NCI-H774 (cell line): Measurements from ENCODE around the gene ACAA2.
"Not testable (repeated sequence)": the region's sequence is repeated elsewhere in the genome, so short reads cannot be mapped to it uniquely, and the experiment has no call there.

Experiments
- DNase-seq: peaks from one replicate; lab custom pipeline; 2025; lab: John Stamatoyannopoulos, UW

Gene ACAA2

GRCh38 chr18:49812286-49813068, 856 bp downstream of the ACAA2 start:
- no peak for DNase-seq

GRCh38 chr18:49811151-49811938, 2.0 kb downstream of the ACAA2 start:
- DNase-seq: no peak

DNA sequence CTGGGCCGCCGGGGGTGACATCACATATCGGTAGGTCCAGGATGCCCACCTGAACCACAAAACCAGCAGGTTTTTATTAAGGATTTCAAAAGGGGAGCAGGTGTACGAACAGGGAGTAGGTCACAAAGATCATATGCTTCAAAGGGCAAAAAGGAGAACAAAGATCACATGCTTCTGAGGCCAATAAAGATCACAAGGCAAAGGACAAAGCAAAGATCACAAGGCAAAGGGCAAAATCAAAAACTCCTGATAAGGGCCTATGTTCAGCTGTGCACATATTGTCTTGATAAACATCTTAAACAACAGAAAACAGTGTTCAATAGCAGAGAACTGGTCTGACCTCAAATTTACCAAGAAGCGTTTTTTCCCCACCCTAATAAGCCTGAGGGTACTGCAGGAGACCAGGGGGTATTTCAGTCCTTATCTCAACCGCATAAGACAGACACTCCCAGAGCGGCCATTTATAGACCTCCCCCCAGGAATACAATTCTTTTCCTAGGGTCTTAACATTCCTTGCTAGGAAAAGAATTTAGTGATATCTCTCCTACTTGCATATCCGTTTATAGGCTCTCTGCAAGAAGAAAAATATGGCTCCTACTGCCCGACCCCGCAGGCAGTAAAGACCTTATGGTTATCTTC, 4.7 kb downstream of the ACAA2 start:
- not testable (repeated sequence) for DNase-seq

GRCh38 chr18:49804096-49804495, 9.2 kb downstream of the ACAA2 start:
- no peak for DNase-seq

GRCh38 chr18:49802623-49803022, 10.7 kb downstream of the ACAA2 start:
- DNase-seq: no peak

DNA sequence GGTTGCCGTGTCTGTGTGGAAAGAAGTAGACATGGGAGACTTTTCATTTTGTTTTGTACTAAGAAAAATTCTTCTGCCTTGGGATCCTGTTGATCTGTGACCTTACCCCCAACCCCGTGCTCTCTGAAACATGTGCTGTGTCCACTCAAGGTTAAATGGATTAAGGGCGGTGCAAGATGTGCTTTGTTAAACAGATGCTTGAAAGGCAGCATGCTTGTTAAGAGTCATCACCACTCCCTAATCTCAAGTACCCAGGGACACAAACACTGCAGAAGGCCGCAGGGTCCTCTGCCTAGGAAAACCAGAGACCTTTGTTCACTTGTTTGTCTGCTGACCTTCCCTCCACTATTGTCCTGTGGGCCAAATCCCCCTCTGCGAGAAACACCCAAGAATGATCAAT, 12.8 kb downstream of the ACAA2 start:
- not testable (repeated sequence) for DNase-seq

GRCh38 chr18:49799806-49800205, 13.5 kb downstream of the ACAA2 start:
- DNase-seq: not testable (repeated sequence)

GRCh38 chr18:49798001-49798400, 15.3 kb downstream of the ACAA2 start:
- DNase-seq: no peak

DNA sequence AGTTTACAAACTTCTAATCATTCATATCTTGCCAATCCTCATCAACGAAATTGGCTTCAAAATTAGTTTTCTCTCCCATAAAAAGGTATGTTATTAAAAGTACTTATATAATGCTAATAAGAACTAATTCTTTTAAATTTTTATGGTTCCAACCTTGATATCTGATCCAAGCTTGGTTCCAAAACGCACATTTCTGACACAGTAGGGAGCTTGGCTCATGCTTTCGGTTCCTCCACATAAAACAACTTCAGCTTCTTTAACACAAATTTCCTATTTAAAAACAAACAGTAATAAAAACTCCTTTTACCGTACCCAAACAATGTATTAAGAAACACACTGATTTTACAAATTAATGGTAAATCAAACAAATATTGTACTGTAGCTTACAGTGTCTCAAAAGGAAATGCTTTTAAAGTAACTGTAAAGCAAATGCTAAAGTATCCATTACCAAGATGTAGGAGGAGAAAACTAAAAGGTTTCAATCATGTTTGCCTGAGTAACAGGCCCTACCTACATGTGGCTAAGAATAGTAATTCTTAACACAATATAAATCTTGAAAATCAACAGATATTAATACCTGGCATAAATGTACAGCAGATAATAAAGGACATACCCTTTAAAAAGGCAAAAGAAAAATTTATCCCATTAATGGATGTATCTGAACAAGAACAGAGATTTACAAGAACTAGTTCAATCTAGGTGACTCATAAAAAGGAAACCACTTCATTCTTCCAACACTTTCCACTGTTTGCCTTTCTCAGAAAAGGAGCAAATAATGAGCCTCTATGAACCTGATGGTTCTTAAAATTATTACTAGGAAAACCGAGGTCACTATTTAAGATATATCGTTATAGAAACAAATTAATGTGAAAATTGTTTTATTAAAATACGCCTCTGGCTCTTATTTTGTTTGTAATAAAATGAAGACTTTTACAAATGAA, 17.5 kb downstream of the ACAA2 start:
- no peak for DNase-seq

DNA sequence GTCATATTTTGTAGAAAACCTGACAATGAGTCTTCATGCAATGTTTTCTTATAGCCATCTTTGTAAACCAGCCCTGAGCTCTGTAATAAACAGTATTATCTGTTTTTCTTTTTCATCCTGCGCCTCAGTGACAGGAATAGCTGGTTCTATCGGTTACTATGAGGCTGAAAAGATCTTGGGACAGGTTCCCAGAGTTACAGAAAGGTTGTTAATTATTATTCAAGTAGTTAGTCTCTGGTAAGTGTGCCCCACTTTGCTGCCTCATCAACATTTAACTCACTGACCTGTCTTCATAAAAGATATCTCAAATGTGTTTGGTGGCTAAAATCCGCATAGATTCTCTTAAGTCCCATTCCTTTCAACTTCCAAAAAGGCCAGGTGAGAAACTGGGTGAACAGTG, 18.6 kb downstream of the ACAA2 start:
- no peak for DNase-seq

GRCh38 chr18:49789560-49790134, 23.7 kb downstream of the ACAA2 start:
- DNase-seq: not testable (repeated sequence)

GRCh38 chr18:49788327-49788898, 24.9 kb downstream of the ACAA2 start:
- no peak for DNase-seq

DNA sequence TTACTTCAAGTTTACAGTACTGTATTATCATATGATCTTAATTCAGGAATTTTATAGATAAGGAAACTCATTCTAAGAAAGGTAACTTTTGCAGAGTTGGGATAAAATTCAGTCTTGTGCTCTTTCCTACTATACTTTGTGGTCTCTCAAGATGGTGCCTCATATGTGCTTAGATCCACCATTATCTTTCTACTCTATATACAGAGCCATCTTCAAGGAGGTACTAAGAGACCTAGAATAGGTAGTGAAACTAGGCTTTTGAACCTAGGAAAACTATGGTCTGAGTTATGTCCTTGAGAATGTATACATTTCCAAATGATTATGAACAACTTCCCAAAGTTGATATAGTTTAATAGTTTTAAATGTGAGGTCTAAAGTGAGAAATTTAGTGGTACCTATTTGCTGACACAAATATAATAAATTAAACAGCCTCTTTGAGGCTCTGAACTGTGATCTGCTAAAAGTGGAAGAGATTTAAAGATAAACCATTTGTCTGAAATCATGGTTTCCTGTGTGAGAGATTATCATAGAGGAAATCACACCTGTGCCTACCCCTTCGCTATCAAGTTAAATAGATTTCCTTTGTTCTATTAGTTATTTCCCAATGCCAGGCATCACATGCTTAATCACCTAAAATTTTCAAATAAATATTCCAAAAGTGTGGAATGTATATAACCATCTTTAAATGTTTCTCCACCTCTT, 27.2 kb downstream of the ACAA2 start:
- DNase-seq: no peak

GRCh38 chr18:49784427-49785185, 28.7 kb downstream of the ACAA2 start:
- DNase-seq: no peak

GRCh38 chr18:49783631-49784030, 29.7 kb downstream of the ACAA2 start:
- DNase-seq: not testable (repeated sequence)

- DNase-seq: no peak
Observed at GRCh38 chr18:49778826-49779465, 34.4 kb downstream of the ACAA2 start.

DNA sequence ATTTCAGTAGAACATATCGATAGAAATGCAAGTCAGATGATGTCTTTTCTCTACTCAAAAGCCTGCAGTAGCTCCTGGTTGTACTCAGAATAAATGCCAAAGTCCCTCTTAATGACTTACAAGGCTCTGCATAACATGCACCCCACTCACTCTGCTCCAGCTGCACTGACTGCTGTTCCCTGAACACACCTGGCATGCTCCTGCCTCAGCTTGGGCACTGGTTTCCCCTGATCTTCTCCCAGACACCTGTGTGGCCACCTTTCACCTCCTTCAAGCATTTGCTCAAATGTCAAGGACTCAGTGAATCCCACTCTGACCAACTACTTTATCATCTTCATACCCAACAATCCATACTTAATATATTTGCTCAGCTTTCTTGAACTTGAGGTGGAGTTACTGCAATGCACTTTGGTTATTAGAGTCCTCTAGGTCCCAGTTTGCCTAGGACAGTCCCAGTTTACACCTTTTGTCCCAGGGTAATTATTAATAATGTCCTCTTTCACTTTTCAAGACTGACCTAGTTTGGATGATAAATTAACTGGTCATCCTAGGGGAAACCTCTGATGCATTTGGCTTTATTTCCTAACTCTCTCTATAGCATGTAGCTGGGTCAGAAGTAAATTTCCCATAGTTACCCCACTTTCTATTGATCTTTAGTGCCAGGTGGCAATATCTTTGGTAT, 44.1 kb downstream of the ACAA2 start:
- DNase-seq: no peak

DNA sequence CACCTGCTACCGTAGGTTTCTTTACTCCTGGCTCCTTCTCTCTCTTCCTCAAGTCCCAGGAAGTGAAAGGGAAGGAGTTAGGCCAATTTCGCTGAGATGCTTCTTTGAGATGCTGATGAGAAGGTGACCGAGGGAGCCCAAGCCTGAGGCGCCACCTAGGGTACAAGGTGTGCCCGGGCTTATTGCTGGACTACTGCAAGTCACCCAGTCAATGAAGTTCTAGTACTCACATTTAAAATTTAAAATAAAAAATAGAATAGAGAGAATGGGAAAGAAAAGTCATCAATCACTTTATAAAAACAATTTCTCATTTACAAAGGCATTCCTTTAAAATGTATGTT, 45.3 kb downstream of the ACAA2 start:
- no peak for DNase-seq
